ENCODE data around the gene RGL3.

- TF ChIP-seq CTCF (IDR thresholded peaks at IDR 0.05; ENCODE audit: insufficient read depth, low read depth, low read length) (no peak), EZH2 (IDR thresholded peaks at IDR 0.05; ENCODE audit: insufficient read depth, low read length) (no peak)
Measured at GRCh38 chr19:11364296-11364904, 54.7 kb downstream of the RGL3 start.

Measured in astrocyte (in vitro differentiated cells and primary cell).